Kidney glomerular epithelial cell (primary cell): ENCODE measurements around the gene ACP6.

Experiments
- DNase-seq: peaks from one replicate; lab custom pipeline; 2025; lab: John Stamatoyannopoulos, UW

The ACP6 gene

GRCh38 chr1:147651466-147651865 is 18.9 kb downstream of the ACP6 start:
- peak; percentile 80 for DNase-seq

- no peak for DNase-seq
Measured at GRCh38 chr1:147648933-147649332, 21.4 kb downstream of the ACP6 start.

GRCh38 chr1:147647796-147648633 is 22.3 kb downstream of the ACP6 start:
- no peak for DNase-seq

GRCh38 chr1:147643974-147644373 is 26.4 kb downstream of the ACP6 start:
- no peak for DNase-seq

- DNase-seq, result peak; percentile 39
Measured at GRCh38 chr1:147641695-147642592, 28.4 kb downstream of the ACP6 start.

GRCh38 chr1:147641291-147641690 is 29.0 kb downstream of the ACP6 start:
- no peak for DNase-seq

- DNase-seq, result peak; percentile 81
Measured at GRCh38 chr1:147640553-147641165, 29.7 kb downstream of the ACP6 start.

GRCh38 chr1:147636314-147636713 is 34.0 kb downstream of the ACP6 start:
- no peak for DNase-seq

- no peak for DNase-seq
Measured at GRCh38 chr1:147635342-147635741, 35.0 kb downstream of the ACP6 start.

- DNase-seq, result no peak
Measured at GRCh38 chr1:147634645-147635044, 35.7 kb downstream of the ACP6 start.

- DNase-seq, result no peak
Measured at GRCh38 chr1:147633759-147634158, 36.6 kb downstream of the ACP6 start.

GRCh38 chr1:147631839-147632238 is 38.5 kb downstream of the ACP6 start:
- no peak for DNase-seq

GRCh38 chr1:147630447-147630846 is 39.9 kb downstream of the ACP6 start:
- DNase-seq, result no peak

GRCh38 chr1:147630022-147630421 is 40.3 kb downstream of the ACP6 start:
- no peak for DNase-seq

- DNase-seq, result no peak
Measured at GRCh38 chr1:147628441-147628840, 41.9 kb downstream of the ACP6 start.

GRCh38 chr1:147627435-147628110 is 42.8 kb downstream of the ACP6 start:
- DNase-seq, result peak; percentile 29

GRCh38 chr1:147626739-147627138 is 43.6 kb downstream of the ACP6 start:
- no peak for DNase-seq

- no peak for DNase-seq
Measured at GRCh38 chr1:147626291-147626690, 44.0 kb downstream of the ACP6 start.

GRCh38 chr1:147625362-147625995 is 44.8 kb downstream of the ACP6 start:
- DNase-seq, result no peak

- DNase-seq, result no peak
Measured at GRCh38 chr1:147624529-147624928, 45.8 kb downstream of the ACP6 start.

- DNase-seq, result no peak
Measured at GRCh38 chr1:147624011-147624410, 46.3 kb downstream of the ACP6 start.
